ENCODE measurements around the gene PISD.

Gene PISD

GRCh38 chr22:31613286-31613903 lies 48.6 kb downstream of the PISD start:
- H3K4me3 ChIP-seq (ENCODE audit: low read depth, low read length): no peak overlapping the region
- no peak for TF ChIP-seq POLR2A (IDR thresholded peaks at IDR 0.05; ENCODE audit: extremely low read depth, insufficient read length)
- TF ChIP-seq CTCF (IDR thresholded peaks at IDR 0.05; ENCODE audit: low read depth, low read length): no peak
- no peak for TF ChIP-seq MAX (IDR thresholded peaks at IDR 0.05; ENCODE audit: low read depth, low read length)
- no peak for DNase-seq (ENCODE audit: low read depth)

- no peak for DNase-seq (ENCODE audit: low read depth)
- no peak overlapping the region for H3K4me3 ChIP-seq (ENCODE audit: low read depth, low read length)
- no peak for TF ChIP-seq MAX (IDR thresholded peaks at IDR 0.05; ENCODE audit: low read depth, low read length)
- TF ChIP-seq POLR2A (IDR thresholded peaks at IDR 0.05; ENCODE audit: extremely low read depth, insufficient read length): no peak
- no peak for TF ChIP-seq CTCF (IDR thresholded peaks at IDR 0.05; ENCODE audit: low read depth, low read length)
- TF ChIP-seq MYC (IDR thresholded peaks at IDR 0.05; ENCODE audit: low read depth, low read length): no peak
Measured at GRCh38 chr22:31612891-31613285, 49.1 kb downstream of the PISD start.

- H3K4me3 ChIP-seq (ENCODE audit: low read depth, low read length): no peak overlapping the region
- DNase-seq (ENCODE audit: low read depth): no peak
- no peak for TF ChIP-seq MYC (IDR thresholded peaks at IDR 0.05; ENCODE audit: low read depth, low read length)
- TF ChIP-seq CTCF (IDR thresholded peaks at IDR 0.05; ENCODE audit: low read depth, low read length): no peak
- TF ChIP-seq MAX (IDR thresholded peaks at IDR 0.05; ENCODE audit: low read depth, low read length): no peak
- no peak for TF ChIP-seq POLR2A (IDR thresholded peaks at IDR 0.05; ENCODE audit: extremely low read depth, insufficient read length)
Measured at GRCh38 chr22:31611061-31611760, 50.8 kb downstream of the PISD start.

GRCh38 chr22:31610611-31611010 lies 51.4 kb downstream of the PISD start:
- no peak for TF ChIP-seq POLR2A (IDR thresholded peaks at IDR 0.05; ENCODE audit: extremely low read depth, insufficient read length)
- no peak for TF ChIP-seq MYC (IDR thresholded peaks at IDR 0.05; ENCODE audit: low read depth, low read length)
- no peak for TF ChIP-seq MAX (IDR thresholded peaks at IDR 0.05; ENCODE audit: low read depth, low read length)
- TF ChIP-seq CTCF (IDR thresholded peaks at IDR 0.05; ENCODE audit: low read depth, low read length): no peak

GRCh38 chr22:31609716-31610115 lies 52.3 kb downstream of the PISD start:
- DNase-seq (ENCODE audit: low read depth): no peak
- H3K4me3 ChIP-seq (ENCODE audit: low read depth, low read length): no peak overlapping the region
- no peak for TF ChIP-seq MYC (IDR thresholded peaks at IDR 0.05; ENCODE audit: low read depth, low read length)
- TF ChIP-seq MAX (IDR thresholded peaks at IDR 0.05; ENCODE audit: low read depth, low read length): no peak
- no peak for TF ChIP-seq CTCF (IDR thresholded peaks at IDR 0.05; ENCODE audit: low read depth, low read length)
- no peak for TF ChIP-seq POLR2A (IDR thresholded peaks at IDR 0.05; ENCODE audit: extremely low read depth, insufficient read length)

More at GRCh38 chr22:31610611-31611010, 51.4 kb downstream of the PISD start:
- no peak for DNase-seq (ENCODE audit: low read depth)
- no peak overlapping the region for H3K4me3 ChIP-seq (ENCODE audit: low read depth, low read length)

Data from NB4 (cell line).